Globus pallidus (tissue), 1 donor: ENCODE measurements around the gene RBBP8NL.
A peak's percentile ranks its signal among the peaks of the same experiment; 100 is the strongest.

ENCODE experiments used
- DNase-seq: peaks from one replicate; pipeline ENCODE4 v3.0.0-alpha.2; 2015; ENCODE audit warnings: low spot score

Gene RBBP8NL

DNA sequence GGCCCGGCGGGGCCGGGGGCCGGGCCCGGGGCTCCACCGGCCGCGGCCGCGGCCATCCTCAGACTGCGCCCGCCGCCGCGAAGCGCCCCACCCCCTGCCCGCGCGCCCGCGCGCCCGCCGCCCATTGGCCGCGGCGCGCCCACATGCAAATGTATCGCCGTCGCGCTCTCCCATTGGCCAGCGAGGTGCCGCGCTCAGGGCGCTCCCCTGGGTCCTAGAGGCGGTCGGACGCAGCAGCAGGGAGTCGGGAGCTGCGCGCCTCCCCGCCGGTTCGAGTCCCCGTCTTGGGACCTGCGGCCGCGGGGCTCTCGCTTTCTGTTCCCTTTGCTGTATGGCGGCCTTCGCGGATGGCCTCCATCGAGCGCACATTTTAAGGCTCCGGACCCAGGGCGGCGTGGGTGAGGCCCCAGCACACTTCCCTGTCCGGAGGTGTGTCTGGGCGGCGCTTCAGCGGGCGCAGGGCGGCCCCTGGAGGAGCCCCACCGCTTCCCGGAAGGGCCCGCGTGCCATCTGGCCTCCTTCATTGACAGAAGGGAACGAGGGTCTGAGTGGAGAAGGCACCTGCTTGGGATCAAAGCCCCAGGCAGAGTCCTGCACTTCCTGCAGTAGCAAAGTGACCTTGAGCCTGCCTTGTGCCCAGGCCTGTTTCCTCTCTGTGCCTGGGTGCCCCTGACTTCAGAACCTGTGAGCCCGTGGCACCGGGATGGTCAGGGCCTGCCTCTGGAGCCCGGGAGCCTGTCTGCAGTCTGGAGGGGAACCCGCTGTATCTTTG lies 19.9 kb downstream of the RBBP8NL start, which contains the start of gene CABLES2:
Gene CABLES2, minus strand, starts transcription at position 65 of the 772 bp plus-strand sequence. Its CDS starts 9 bp downstream, at position 56.
- DNase-seq, result peak; percentile 90

DNA sequence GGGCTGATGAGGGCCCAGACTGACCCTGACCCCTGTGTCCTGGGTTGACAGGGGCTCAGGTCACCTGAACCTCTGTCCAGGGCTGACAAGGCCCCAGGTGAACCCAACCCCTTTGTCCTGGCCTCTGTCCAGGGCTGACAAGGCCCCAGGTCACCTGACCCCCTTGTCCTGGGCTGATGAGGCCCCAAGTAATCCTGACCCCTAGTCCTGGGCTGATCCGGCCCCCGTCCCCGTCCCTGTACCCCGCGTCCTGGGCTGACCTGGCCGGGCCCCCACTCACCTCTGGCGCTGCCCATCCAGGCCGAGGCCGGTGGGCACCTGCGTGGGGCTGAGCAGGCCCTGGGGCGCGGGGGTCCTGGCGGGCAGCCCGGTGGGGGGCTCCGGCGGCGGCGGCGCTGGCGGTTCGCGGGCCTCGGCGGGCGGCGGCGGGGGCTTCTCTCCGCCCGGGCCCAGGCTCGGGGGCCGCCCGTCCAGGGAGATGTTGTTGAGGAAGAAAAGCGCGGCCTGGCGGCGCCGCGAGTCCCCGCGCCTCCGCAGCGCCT lies 20.6 kb downstream of the RBBP8NL start:
- DNase-seq, result no peak

DNA sequence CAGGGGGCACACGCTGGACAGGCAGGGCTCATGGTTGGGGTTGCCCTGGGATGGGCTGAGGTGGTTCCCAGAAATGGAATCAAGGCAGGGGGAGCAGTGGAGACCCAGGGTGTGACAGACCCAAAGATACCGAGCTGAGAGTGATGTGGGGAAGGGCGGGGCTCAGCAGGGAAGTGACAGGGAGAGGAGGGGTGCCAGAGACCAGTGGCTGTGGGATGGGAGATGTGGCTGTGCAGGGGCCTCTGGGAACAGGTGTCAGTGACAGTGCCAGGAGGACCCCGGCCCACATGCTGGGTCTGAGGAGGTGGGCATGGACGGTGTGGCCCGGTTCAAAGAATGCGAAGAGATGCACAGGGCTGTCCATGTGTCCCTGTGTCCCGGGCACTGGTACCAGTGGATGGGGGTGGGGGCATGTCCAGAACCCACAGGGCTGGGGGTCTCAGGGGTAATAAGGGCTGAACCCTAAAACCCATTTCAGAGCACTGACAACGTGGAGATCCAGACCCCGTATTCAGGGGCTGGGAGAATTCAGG lies 21.3 kb downstream of the RBBP8NL start:
- DNase-seq, result no peak

DNA sequence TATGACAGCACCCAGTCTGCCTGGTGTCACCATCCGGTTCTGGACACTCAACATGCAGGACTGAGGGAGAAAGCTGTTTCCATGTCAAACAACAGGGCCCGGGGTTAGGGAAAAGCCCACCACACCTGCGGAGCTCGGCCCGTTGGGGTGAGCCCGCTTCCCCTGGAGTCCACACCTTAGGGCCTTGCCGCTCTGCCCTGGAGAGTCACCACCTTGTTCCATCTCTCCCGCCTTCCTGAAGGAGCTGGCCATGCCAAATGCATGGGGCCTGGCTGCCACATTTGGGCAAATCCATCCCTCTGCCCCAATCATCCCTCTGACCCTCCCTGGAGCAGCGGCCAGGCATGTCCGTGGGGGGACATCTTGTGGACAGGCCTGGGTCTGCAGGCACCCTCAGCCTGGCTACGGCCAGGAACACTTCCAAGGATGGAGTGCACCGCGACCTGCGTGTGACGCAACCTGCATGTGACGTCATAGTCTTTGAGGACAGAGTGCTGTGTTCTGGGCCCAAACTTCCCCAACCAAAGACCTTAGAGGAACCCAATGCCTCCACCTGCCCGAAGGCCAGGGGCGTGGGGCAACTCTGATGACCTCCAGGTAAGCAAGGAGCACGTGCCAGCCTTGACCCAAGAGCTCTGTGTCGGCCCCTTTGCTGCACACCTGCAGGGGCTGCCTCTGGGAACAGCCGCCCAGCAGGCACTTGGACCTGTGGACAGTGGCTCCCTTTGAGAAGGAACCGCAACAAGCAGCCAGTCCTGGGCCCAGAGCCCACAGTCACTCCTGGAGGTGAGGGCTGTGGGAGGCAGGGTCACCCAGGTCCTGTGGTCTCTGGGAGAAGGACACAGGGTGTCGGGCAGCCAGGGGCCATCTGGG lies 22.0 kb downstream of the RBBP8NL start:
- DNase-seq, result no peak

DNA sequence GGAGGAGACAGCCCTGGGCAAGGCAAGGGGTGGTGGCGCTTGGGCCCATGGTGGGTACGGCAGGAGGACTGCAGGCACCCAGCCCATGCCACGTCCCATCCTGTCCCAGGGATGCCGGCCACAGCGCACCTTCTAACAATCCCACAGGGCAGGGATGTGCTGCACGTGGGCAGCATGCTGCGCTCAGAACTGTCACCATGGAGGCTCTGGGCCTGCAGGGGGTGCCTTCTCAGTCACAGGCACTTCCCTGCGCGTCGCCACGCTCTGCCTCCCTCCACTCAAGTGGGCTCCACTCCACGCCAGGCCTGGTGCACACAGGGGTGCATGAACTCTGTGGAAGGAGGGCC lies 22.6 kb downstream of the RBBP8NL start:
- DNase-seq, result no peak

DNA sequence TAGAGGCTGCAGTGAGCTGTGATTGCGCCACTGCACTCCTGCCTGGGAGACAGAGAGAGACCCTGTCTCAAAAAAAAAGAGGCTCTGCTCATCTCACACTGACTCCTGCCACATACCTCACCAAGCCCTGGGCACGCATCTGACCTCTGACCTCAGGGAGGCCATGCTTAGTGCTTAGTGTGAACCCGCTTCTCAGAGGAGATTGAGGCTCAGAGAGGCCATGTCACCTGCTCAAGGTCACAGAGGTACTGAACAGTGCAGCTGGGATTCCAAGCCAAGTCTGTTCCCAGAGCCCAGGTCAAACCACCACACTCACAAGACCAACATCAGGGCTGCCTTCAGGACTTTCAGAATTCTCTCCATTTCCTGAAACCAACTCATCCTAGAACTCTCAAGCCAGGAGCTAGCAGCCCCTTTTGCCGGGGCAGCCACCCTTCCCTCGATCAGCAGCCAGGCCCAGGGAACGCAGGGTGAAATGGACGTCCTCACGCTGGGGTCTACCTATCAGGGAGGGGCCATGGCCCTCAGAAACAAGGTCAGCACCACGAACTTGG lies 23.1 kb downstream of the RBBP8NL start:
- no peak for DNase-seq

DNA sequence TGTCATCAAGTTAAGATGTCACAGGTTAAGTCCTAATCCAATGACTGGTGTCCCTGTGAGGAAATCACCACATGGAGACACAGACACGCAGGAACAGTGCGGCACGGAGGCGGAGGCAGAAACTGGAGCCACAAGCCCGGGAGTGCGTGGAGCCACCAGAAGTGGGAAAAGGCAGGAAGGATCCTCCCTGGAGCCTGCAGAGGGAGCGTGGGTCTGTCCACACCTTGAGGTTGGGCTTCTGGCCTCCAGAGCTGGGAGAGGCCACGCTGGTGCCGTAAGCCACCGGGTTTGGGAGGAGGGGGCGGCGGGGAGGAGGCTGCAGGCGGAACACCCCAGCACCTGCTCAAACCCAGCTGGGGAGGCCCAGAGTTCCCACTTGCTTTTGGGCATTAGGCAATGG lies 24.0 kb downstream of the RBBP8NL start:
- DNase-seq, result no peak

DNA sequence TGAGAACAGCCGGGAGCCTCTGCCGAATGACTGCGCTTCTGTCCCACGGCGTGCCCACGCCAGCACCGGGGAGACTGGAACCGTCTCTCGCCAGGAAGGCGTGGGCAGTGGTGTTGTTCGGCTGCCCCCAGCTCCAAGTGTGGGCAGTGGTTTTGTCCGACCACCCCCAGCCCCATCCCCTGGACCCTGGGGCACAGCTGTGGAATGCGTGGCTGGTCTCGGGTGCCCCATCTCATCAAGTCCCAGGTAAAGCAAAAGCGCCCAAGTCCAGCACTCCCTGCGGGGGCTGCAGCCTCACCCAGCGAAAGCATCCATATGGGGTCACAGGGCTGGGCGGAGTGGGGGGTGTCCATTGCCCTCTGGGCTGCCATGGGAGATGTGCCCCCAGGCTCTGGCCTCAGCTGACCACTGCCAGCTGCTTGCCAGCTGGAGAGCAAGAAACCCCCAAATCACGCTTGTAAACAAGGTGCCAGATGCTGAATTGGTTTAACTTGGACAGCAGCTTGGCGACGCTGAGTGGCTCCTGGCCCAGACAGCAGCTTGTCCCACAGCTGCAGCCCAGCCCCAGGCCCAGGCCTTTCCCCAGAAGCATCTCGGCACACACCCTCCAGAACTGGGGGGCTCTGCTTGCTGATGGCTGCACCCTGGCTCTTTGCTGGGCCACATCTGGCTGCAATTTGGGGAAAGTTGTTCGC lies 24.7 kb downstream of the RBBP8NL start:
- no peak for DNase-seq

DNA sequence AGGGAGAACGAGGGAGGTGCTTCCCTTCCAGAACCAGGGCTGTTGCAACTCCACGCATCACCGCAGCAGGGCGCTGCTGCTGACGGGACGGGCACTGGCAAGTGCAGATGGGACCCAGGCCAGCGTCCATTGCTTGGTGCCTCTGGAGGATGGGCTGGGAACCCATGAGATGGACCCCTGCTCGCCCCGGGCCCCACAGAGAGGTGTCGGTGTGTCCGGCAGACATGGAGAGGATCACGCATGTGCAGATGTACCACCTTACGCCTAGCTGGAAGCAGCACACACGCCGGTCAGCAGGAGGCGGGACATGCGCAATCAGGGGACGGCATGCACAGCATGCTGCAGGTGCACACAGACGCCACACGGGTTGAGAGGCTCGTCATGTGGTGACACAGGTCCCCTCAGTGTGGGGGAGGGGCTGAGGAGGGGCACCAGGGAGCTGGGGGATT lies 26.0 kb downstream of the RBBP8NL start:
- DNase-seq, result no peak

DNA sequence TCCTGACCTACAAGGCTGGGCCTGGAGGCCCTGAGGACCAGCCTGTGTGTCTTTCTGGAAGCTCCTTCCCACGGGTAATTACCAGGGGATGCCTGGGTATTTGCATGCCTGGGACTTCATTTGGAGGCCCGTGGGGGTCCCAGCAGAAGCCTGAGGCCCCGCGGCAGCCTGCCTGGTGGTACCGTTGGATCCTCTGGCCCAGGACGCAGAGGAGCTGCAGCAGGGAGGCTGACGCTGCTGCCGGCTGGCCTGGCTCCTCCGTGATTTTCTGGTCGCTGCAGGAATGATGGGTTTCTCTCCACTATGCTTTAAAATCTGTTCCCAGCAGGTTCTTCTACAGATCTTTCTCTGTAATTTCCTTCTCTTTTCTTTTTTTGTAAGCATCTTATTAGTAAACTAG lies 26.8 kb downstream of the RBBP8NL start:
- DNase-seq, result no peak

DNA sequence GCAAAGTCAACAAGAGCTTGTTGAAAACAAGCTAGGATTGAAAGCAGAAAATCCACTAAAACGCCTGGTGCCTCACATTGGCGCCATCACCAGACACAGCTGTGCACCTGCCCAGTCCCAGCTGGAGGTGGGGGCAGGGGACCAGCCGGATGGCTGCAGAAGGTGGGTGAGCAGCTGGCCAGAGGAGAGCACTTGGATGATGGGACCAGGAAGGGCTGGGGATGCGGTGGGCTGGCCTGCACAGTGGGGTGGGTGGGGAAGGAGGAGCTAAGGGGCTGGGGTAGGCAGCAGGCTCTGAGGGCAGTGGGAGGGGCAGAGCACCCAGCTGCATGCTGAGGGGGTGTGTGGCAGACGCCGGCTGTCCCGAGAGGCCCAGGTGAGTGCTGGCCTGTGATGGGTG lies 27.3 kb downstream of the RBBP8NL start:
- DNase-seq, result no peak

DNA sequence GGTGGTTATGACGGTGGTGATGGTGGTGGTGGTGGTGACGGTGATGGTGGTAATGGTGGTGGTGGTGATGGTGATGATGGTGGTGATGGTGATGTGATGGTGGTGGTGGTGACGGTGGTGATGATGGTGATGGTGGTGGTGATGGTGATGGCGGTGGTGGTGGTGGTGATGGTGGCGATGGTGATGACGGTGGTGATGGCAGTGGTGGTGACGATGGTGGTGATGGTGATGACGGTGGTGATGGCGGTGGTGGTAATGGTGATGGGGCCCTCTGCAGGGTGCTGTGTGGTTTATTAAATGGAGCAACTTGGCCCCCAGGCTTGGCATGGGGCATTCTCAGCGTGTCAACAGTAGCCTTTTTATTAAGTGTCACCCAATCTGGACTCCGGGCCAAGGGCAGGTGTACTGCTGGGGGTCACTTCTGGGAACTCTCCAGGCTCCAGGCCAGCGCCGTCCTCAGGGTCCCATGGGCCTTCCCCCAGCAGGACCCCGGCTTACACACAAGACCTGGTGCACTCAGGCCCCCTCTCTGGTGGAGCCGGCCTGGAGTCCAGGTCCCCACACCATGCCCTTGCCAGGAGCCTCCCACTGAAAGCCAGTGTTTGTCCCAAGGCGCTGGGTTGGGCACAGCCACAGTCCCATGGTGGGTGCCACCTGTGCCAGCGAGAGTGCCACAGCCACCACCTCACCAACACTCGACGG lies 29.1 kb downstream of the RBBP8NL start:
- DNase-seq, result no peak

DNA sequence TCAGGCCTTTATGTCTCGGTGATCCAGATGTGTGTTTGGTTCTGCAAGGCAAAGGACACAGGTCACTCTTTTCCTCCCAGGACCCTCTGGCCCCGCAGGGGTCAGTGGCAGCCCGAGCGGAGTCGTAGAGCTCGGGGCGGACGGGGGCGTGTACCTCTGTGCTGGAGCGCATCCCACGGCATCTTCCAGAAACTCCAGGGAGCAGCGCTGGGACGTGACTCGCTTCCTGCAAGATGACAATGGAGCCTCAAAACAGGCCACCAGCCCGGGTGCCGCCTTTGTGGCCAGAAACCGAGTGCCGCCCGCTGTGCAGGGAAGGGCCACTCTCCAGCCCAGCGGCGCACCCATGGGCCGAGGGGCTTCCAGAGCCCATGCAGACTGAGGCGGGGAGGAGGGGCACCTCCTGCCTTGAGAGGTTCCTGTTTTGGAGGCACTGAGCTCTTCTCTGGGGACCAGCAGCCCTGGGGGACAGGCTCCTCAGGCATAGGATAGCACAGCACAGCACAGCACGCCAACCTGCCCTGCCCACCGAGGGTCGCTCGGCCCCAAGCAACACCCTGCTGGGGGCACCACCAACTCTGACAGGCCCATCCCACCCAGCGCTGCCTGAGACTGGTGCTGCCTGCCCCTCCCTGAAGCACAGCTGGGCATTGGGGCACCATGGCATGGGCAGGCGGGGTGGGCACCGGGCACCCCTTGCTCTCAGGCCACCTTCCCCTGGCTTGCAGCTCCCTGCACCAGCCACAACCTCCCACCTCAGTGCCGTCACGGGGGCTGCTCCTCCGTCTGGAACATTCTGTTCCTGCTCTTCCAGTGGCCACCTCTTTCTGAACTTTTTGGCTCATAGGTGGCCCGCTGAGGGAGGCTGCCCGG lies 30.7 kb downstream of the RBBP8NL start:
- DNase-seq, result no peak

DNA sequence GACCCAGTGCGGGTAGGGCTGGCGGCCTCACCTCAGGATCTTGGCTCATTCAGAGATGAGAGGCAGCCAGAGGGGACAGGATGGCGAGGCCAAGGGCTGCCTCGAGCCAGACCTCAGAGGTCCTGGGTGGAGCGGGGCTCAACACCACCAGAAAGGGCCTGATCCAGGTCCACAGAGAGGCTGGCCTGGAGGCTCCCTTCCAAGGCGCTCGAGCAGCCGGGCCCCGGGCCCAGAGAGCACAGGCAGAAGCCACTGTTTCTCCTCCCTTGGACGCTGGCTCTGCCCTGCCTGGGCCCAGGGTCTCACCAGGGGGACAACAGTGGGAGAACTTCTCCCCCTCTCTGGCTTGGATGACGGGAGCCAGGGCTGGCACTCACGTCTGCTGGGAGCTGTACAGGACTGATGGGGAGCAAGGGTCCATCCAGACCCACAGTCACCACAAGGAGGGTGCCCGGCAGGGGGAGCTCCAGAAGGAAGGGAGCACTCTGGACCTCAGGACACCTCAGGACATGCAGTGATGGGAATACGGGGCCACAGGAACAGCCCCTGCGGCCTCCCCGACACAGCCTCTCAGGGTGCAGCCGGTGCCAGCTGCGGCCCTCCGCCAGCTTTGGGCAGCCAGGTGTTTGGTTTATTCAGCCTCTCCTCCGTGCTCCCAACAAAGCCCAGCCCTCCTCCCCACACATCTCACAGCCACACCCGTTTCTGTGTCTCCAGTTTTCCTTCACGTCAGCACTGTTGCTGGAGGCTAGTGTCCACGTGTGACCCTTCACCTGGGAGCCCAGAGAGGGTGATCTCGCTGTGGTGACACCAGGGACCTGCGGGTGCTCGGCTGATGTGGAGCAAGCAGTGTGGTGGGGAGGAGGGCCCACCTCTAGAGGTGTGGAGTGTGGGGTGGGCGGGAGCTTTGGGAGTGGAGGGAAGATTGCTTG lies 31.8 kb downstream of the RBBP8NL start:
- no peak for DNase-seq

DNA sequence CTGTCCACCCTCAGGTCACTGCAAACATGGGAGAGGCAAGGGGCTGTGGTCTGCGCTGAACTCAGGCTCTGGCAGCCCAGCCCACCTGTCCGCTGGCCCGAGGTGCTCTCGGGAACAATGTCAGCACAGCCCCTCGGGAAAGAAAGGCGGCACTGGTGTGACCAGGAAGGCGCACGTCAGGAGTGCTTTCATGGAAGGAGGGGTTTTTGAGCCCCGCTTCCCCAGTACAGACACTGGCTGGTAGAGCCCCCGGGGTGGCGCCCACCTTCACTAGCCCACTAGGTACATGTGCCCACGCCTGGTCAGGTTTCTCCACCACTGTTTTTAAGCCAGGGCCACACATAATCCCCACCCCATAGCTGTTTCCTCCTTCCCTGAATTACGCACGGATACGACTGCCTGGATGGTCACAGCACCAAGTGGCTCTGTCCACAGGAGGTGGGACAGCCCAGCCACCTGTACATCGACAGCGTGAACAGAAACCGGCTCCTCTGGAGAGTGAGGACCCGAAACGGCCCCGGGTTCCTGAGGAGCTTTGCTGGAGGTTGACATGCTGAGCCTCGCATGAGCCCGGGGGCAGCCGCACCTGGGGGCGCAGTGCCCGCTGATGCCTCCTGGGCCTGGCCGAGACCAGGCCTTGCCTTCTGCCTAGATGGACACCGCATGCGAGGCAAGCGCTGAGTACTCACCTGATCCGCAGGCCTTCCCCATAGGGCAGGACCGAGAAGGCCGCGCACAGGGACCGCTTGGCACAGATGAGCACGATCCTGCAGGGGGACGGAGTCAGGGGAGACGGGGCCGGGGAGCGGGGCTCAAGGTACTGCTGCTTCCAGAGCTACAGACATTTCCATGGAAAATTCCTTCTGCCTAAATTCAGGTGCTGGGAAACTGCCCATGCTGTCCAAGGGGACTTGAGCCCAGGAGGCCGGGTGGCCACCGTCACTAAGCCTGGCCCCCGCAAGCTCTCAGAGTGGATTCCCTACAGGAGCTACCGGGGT lies 32.8 kb downstream of the RBBP8NL start:
- no peak for DNase-seq

DNA sequence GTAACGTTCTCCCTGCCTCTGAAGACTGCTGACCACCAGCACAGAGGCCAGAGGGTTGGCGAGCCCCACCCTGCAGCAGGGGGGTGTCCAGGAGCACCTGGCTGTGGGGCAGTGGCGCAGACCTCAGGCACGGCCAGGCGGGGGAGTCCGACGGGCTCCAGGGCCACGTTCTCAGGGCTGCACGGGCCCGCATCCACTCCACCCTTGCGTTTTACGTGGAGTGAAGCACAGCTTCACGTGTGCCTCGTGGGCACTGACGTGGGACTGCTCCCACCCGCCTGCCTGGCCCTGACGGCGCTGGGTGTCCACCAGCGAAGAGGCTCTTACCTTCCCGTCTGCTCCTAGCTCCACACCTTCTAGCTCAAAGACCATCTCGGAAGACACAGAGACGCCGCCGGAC lies 33.5 kb downstream of the RBBP8NL start:
- DNase-seq, result no peak

DNA sequence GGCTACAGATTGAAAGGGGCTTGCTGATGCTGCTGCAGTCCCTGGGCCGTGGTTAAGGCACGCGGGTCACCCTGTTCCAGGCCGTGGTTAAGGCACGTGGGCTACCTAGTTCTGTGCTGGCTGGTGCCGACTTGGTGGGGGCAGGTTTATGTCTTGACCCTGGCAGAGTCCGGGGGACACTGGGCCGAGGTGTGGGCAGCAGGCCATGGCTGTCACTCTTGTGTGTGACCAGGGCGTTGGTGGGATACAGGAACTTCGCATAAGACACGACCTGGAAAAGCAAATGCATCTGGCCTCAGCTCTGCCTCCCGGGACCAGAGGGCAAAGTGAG lies 34.0 kb downstream of the RBBP8NL start:
- DNase-seq, result no peak
